Measurements from ENCODE around the gene GJB2. TPM values are rescaled to one million over a fixed set of nuclear protein-coding genes. Genes with fewer than 3 reads are reported as not detected.

Gene GJB2
- total RNA-seq (2021) (4.2 and 5.5 TPM in 2 replicates), Bru-seq, nascent RNA (percentile 35 among the genes with signal in this experiment), BruChase-seq, experiment 1, labeled RNA remaining after a 2-hour chase (percentile 41 among the genes with signal in this experiment), BruChase-seq, experiment 2, labeled RNA remaining after a 6-hour chase (percentile 58 among the genes with signal in this experiment)
- long read RNA-seq, transcript GJB2-202 (2 exons, 2,290 nt), result major isoform, 7 of 7 reads
- long read RNA-seq, partial matches to known transcripts, result 0 of 7 reads
- long read RNA-seq, other reads (novel, unspliced or antisense), result 0 of 7 reads

DNA sequence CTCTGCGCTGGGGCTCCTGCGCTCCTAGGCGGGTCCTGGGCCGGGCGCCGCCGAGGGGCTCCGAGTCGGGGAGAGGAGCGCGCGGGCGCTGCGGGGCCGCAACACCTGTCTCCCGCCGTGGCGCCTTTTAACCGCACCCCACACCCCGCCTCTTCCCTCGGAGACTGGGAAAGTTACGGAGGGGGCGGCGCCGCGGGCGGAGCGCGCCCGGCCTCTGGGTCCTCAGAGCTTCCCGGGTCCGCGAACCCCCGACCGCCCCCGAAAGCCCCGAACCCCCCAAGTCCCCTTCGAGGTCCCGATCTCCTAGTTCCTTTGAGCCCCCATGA, at the start of gene GJB2:
Gene GJB2 (minus strand): TSS at position 103 of the 326 bp plus-strand sequence. CDS start 3,357 bp downstream, outside the sequence.
- no TSS peak for BruUV-seq (replicated peaks)
- H3K9me3 ChIP-seq (ENCODE audit: insufficient read depth, low read depth), result no peaks in the 10 kb centered on the region
- H3K4me2 ChIP-seq, result peak within 1 kb of the TSS; percentile 85
- DNase-seq, result peak in 1 of 2 experiments; percentile 18
- H3K27ac ChIP-seq, result no peak within 1 kb of the TSS
- H3K4me3 ChIP-seq, result peak within 1 kb of the TSS; percentile 70
- TF ChIP-seq, protein P1, sequence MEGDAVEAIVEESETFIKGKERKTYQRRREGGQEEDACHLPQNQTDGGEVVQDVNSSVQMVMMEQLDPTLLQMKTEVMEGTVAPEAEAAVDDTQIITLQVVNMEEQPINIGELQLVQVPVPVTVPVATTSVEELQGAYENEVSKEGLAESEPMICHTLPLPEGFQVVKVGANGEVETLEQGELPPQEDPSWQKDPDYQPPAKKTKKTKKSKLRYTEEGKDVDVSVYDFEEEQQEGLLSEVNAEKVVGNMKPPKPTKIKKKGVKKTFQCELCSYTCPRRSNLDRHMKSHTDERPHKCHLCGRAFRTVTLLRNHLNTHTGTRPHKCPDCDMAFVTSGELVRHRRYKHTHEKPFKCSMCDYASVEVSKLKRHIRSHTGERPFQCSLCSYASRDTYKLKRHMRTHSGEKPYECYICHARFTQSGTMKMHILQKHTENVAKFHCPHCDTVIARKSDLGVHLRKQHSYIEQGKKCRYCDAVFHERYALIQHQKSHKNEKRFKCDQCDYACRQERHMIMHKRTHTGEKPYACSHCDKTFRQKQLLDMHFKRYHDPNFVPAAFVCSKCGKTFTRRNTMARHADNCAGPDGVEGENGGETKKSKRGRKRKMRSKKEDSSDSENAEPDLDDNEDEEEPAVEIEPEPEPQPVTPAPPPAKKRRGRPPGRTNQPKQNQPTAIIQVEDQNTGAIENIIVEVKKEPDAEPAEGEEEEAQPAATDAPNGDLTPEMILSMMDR (conservative IDR thresholded peaks at IDR 0.05), result no peak
- no peak for TF ChIP-seq EZH2 (IDR thresholded peaks at IDR 0.05; ENCODE audit: low read depth)
- H3F3A ChIP-seq (ENCODE audit: insufficient read depth, low read depth), result peaks cover 16% of the 10 kb centered on the region; the same call in 1 of the 2 replicates
- H4K20me1 ChIP-seq (ENCODE audit: insufficient read depth), result no peaks in the 10 kb centered on the region; the same call in 1 of the 2 replicates
- H3K27me3 ChIP-seq (ENCODE audit: insufficient read depth, low read depth), result no peaks in the 10 kb centered on the region
- ChIA-PET POLR2A (ENCODE audit: unreplicated experiment) (no interaction called here), CTCF (interaction anchor here (0.6 kb wide), 1 partner anchor 210 kb away, joined by 3 read pairs; no protein-coding TSS in a partner anchor)
- peaks cover 13% of the 10 kb centered on the region; the same call in 1 of the 2 replicates for H3K79me2 ChIP-seq (ENCODE audit: low read depth)
- H2AFZ ChIP-seq, result peak within 1 kb of the TSS; percentile 96
- peaks cover 11% of the 10 kb centered on the region; the same call in 1 of the 2 replicates for H3K36me3 ChIP-seq (ENCODE audit: low read depth)
- intact Hi-C loops (cut with micrococcal nuclease; ENCODE audit: unreplicated experiment), result loop anchor here (10.0 kb wide), 1 partner anchor 732 kb away; no protein-coding TSS in a partner anchor
- H3K4me1 ChIP-seq (replicated peaks; ENCODE audit: insufficient read depth), result peaks cover 19% of the 10 kb centered on the region
- no peaks in the 10 kb centered on the region for H3K9me2 ChIP-seq (ENCODE audit: insufficient read depth)

DNA sequence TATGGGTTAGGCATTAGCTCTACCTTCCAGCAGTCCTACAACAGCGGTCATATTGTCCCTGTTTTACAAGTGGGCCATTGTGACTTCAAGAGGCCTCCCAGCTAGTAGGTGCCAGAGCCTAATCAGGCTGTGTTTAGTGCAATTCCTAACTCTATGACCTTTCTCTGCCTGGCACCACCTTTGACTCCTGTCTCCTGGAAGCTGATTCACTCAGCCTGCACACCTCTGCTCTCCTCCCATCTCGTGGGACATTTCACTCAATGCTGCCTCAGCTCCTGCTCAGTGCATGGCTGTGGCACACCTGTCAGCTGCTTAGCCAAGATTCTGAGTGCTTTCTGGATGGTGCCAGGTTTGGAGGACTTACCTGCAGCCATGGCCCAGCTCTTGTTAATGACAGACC, 48.9 kb upstream of the GJB2 start:
- Histone ChIP-seq H4K20me1 (ENCODE audit: insufficient read depth) (no peaks in the 10 kb centered on the region), H3K9me3 (ENCODE audit: insufficient read depth, low read depth) (no peaks in the 10 kb centered on the region), H3K9me2 (ENCODE audit: insufficient read depth) (no peaks in the 10 kb centered on the region), H3K36me3 (ENCODE audit: low read depth) (no peaks in the 10 kb centered on the region), H3F3A (ENCODE audit: insufficient read depth, low read depth) (no peaks in the 10 kb centered on the region), H3K4me3 (no peak overlapping the region), H2AFZ (no peak overlapping the region), H3K27me3 (ENCODE audit: insufficient read depth, low read depth) (no peaks in the 10 kb centered on the region), H3K79me2 (ENCODE audit: low read depth) (no peaks in the 10 kb centered on the region), H3K27ac (no peak overlapping the region), H3K4me2 (no peak overlapping the region), H3K4me1 (replicated peaks; ENCODE audit: insufficient read depth) (no peaks in the 10 kb centered on the region)
- TF ChIP-seq EZH2 (IDR thresholded peaks at IDR 0.05; ENCODE audit: low read depth), result no peak
- TF ChIP-seq, protein P1 (conservative IDR thresholded peaks at IDR 0.05), result no peak
- CTCF ChIA-PET, result no interaction called here
- POLR2A ChIA-PET (ENCODE audit: unreplicated experiment), result no interaction called here
- no TSS peak for BruUV-seq (replicated peaks)
- DNase-seq, result no peak
- intact Hi-C loops (cut with micrococcal nuclease; ENCODE audit: unreplicated experiment), result no loop called here

DNA sequence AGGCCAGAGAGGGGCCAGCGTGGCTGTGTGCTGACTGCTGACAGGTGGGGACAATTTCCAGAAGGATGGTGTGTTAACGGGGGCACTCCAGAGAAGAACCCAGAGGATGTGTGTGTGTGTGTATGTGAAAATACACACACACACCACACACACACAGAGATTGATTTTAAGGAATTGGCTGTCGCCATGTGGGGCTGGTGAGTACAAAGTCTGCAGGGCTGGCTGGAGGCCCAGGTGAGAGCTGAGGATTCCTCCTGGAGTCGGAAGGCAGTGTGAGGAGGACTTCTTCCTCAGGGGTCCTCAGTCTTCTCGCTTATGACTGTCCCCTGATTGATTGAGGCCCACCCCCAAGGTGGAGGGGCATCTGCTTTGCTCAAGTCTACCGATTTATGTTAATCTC, 47.0 kb upstream of the GJB2 start:
- Histone ChIP-seq H3K4me2 (no peak overlapping the region), H3K9me3 (ENCODE audit: insufficient read depth, low read depth) (no peaks in the 10 kb centered on the region), H3F3A (ENCODE audit: insufficient read depth, low read depth) (no peaks in the 10 kb centered on the region), H3K4me1 (replicated peaks; ENCODE audit: insufficient read depth) (no peaks in the 10 kb centered on the region), H4K20me1 (ENCODE audit: insufficient read depth) (no peaks in the 10 kb centered on the region), H3K27ac (no peak overlapping the region), H3K4me3 (no peak overlapping the region), H3K79me2 (ENCODE audit: low read depth) (no peaks in the 10 kb centered on the region), H3K36me3 (ENCODE audit: low read depth) (no peaks in the 10 kb centered on the region), H3K9me2 (ENCODE audit: insufficient read depth) (no peaks in the 10 kb centered on the region), H3K27me3 (ENCODE audit: insufficient read depth, low read depth) (no peaks in the 10 kb centered on the region), H2AFZ (no peak overlapping the region)
- BruUV-seq (replicated peaks), result no TSS peak
- DNase-seq, result no peak
- ChIA-PET CTCF (no interaction called here), POLR2A (ENCODE audit: unreplicated experiment) (no interaction called here)
- intact Hi-C loops (cut with micrococcal nuclease; ENCODE audit: unreplicated experiment), result no loop called here
- TF ChIP-seq, protein P1 (conservative IDR thresholded peaks at IDR 0.05), result no peak
- no peak for TF ChIP-seq EZH2 (IDR thresholded peaks at IDR 0.05; ENCODE audit: low read depth)

All from PC-9 (cell line).